Stomach (tissue), 4 donors: Measurements from ENCODE around the gene CACNA1G.

Experiments
- POLR2A ChIP-seq, 4 donors: fragments of 450-650 bp; IDR thresholded peaks; one replicate each; pipeline ENCODE4 v1.6.1; 2016; ENCODE audit warnings: antibody characterized with exemption in 4 of 4, control low read depth in 2 of 4, mild to moderate bottlenecking in 1 of 4, moderate library complexity in 1 of 4
- TF ChIP-seq, protein P1 (sequence below), 7 experiments: fragments of 450-650 bp in 4 of 7; fragments of 200-600 bp in 3 of 7; sonication (generic) in 3 of 7; IDR thresholded peaks; one replicate each; pipeline ENCODE4 v1.5.1; 2016 to 2019; ENCODE audit warnings: antibody characterized with exemption in 7 of 7, control low read depth in 2 of 7, mild to moderate bottlenecking in 1 of 7

GRCh38 chr17:50660042-50660886 is 99.7 kb downstream of the CACNA1G start:
- TF ChIP-seq, protein P1, sequence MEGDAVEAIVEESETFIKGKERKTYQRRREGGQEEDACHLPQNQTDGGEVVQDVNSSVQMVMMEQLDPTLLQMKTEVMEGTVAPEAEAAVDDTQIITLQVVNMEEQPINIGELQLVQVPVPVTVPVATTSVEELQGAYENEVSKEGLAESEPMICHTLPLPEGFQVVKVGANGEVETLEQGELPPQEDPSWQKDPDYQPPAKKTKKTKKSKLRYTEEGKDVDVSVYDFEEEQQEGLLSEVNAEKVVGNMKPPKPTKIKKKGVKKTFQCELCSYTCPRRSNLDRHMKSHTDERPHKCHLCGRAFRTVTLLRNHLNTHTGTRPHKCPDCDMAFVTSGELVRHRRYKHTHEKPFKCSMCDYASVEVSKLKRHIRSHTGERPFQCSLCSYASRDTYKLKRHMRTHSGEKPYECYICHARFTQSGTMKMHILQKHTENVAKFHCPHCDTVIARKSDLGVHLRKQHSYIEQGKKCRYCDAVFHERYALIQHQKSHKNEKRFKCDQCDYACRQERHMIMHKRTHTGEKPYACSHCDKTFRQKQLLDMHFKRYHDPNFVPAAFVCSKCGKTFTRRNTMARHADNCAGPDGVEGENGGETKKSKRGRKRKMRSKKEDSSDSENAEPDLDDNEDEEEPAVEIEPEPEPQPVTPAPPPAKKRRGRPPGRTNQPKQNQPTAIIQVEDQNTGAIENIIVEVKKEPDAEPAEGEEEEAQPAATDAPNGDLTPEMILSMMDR (IDR thresholded peaks at IDR 0.05) = no peak
- TF ChIP-seq POLR2A (IDR thresholded peaks at IDR 0.05) = no peak
